Parathyroid adenoma (tissue), 2 donors: ENCODE results near the gene TMEM233.
A peak's percentile ranks its signal among the peaks of the same experiment; 100 is the strongest.

ENCODE experiments used
- H2AFZ ChIP-seq: fragments of 300-600 bp; sonication (generic); one replicate; pipeline ENCODE4 v1.7.0; 2017; ENCODE audit warnings: antibody characterized with exemption, mild to moderate bottlenecking
- H3K27ac ChIP-seq: fragments of 300-600 bp; sonication (generic); one replicate; pipeline ENCODE4 v1.7.0; 2017
- H3K27me3 ChIP-seq: fragments of 300-600 bp; sonication (generic); one replicate; pipeline ENCODE4 v1.7.0; 2017; ENCODE audit warnings: low read length; ENCODE audit not compliant: control insufficient read depth, insufficient read depth
- H3K36me3 ChIP-seq: fragments of 300-600 bp; sonication (generic); one replicate; pipeline ENCODE4 v1.7.0; 2017; ENCODE audit warnings: low read length; ENCODE audit not compliant: control insufficient read depth, insufficient read depth
- H3K4me1 ChIP-seq: fragments of 300-600 bp; sonication (generic); one replicate; pipeline ENCODE4 v1.7.0; 2017; ENCODE audit warnings: control low read depth
- H3K4me2 ChIP-seq: fragments of 300-600 bp; sonication (generic); one replicate; pipeline ENCODE4 v1.7.0; 2017; ENCODE audit warnings: low read length
- H3K4me3 ChIP-seq: fragments of 300-600 bp; sonication (generic); one replicate; pipeline ENCODE4 v1.7.0; 2017; ENCODE audit warnings: low read depth, low read length
- H3K79me2 ChIP-seq: fragments of 300-600 bp; sonication (generic); one replicate; pipeline ENCODE4 v1.7.0; 2017; ENCODE audit warnings: control low read depth
- H3K9ac ChIP-seq: fragments of 300-600 bp; sonication (generic); one replicate; pipeline ENCODE4 v1.7.0; 2017; ENCODE audit warnings: mild to moderate bottlenecking
- H3K9me3 ChIP-seq: fragments of 300-600 bp; sonication (generic); one replicate; pipeline ENCODE4 v1.7.0; 2017; ENCODE audit warnings: low read length; ENCODE audit not compliant: control insufficient read depth
- CTCF ChIP-seq: fragments of 300-600 bp; sonication (generic); IDR thresholded peaks from one replicate; pipeline ENCODE4 v1.7.0; 2017; ENCODE audit warnings: antibody characterized with exemption, mild to moderate bottlenecking
- donor health status: primary hyperparathyroidism.

TMEM233 gene

GRCh38 chr12:119630962-119631550, 37.5 kb downstream of the TMEM233 start:
- Histone ChIP-seq H3K4me1 (peaks cover 14% of the 10 kb centered on the region), H3K4me2 (no peak overlapping the region), H3K4me3 (no peak overlapping the region), H3K27me3 (no peaks in the 10 kb centered on the region), H3K9me3 (no peaks in the 10 kb centered on the region), H3K27ac (no peak overlapping the region), H3K79me2 (no peaks in the 10 kb centered on the region), H3K36me3 (no peaks in the 10 kb centered on the region), H2AFZ (no peak overlapping the region), H3K9ac (no peak overlapping the region)
- no peak for TF ChIP-seq CTCF

- Histone ChIP-seq H3K36me3 (no peaks in the 10 kb centered on the region), H3K79me2 (no peaks in the 10 kb centered on the region), H2AFZ (no peak overlapping the region), H3K4me2 (no peak overlapping the region), H3K4me3 (no peak overlapping the region), H3K9me3 (no peaks in the 10 kb centered on the region), H3K4me1 (peaks cover 20% of the 10 kb centered on the region), H3K27me3 (no peaks in the 10 kb centered on the region), H3K9ac (no peak overlapping the region), H3K27ac (no peak overlapping the region)
- TF ChIP-seq CTCF = no peak
These were observed 38.5 kb downstream of the TMEM233 start for GRCh38 chr12:119631930-119632678.

DNA sequence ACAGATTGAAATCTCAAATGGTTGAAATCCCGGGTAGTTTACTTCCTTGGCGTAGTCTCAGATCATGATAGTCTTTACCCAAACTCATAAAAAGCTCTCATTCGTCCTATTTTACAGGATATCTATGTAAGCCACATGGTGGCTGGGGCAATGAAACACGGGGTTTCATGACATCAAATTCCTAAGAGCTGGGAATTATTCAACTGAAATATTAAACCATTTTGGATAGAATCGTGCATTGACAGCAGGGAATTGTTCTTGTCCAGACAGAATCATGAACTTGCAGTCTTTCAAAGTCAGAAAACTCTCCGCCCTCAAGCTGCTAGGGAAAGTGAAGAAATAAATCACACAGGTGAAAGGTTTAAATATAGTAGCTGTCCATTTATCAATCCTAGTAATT, 41.2 kb downstream of the TMEM233 start:
- no peaks in the 10 kb centered on the region for H3K27me3 ChIP-seq
- no peak for TF ChIP-seq CTCF
- H3K9ac ChIP-seq = no peak overlapping the region
- peaks cover 22% of the 10 kb centered on the region for H3K4me1 ChIP-seq
- H3K4me3 ChIP-seq = no peak overlapping the region
- no peaks in the 10 kb centered on the region for H3K79me2 ChIP-seq
- no peaks in the 10 kb centered on the region for H3K36me3 ChIP-seq
- no peaks in the 10 kb centered on the region for H3K9me3 ChIP-seq
- H3K27ac ChIP-seq = no peak overlapping the region
- H3K4me2 ChIP-seq = peak overlapping the region; percentile 31
- no peak overlapping the region for H2AFZ ChIP-seq

DNA sequence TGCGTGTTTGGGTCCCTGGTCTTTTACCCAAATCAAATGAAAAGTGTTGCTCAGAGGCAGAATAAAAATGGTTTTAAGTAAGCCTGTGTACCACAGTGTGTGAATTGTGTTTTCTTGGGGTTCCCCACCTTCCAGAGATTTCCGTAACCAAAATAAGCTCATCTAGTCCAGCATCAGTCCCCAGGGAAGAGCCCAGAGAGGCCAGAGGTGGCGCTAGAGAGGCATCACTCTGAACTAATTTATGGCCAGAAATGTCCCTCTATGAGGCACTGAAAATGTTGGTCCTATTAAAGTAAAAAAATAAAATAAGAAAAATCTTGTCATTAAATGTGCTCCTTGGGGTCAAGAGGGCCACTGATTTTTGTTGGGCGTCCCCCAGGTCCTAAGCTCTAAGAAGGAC, 49.4 kb downstream of the TMEM233 start:
- Histone ChIP-seq H3K79me2 (no peaks in the 10 kb centered on the region), H3K27me3 (no peaks in the 10 kb centered on the region), H3K4me1 (peaks cover 24% of the 10 kb centered on the region), H3K4me3 (no peak overlapping the region), H3K9me3 (no peaks in the 10 kb centered on the region), H3K27ac (no peak overlapping the region), H3K9ac (no peak overlapping the region), H2AFZ (peak overlapping the region; percentile 27), H3K36me3 (no peaks in the 10 kb centered on the region), H3K4me2 (no peak overlapping the region)
- TF ChIP-seq CTCF = peak; percentile 36

- Histone ChIP-seq H3K9ac (no peak overlapping the region), H3K9me3 (no peaks in the 10 kb centered on the region), H3K36me3 (no peaks in the 10 kb centered on the region), H3K27me3 (no peaks in the 10 kb centered on the region), H3K4me1 (peaks cover 32% of the 10 kb centered on the region), H3K4me2 (peak overlapping the region; percentile 54), H3K4me3 (no peak overlapping the region), H3K79me2 (no peaks in the 10 kb centered on the region), H3K27ac (peak overlapping the region; percentile 94), H2AFZ (peak overlapping the region; percentile 70)
- TF ChIP-seq CTCF = no peak
These were observed 51.4 kb downstream of the TMEM233 start for GRCh38 chr12:119644930-119645329.
